A549 (cell line): ENCODE data around the gene WBP2. TPM values are rescaled to one million over a fixed set of nuclear protein-coding genes. Genes with fewer than 3 reads are reported as not detected.

ENCODE experiments used
- ATAC-seq, 2 experiments: fragments of 200-7000 bp in 1 of 2; fragments of >200 bp in 1 of 2; cut with Nextera tagmentation in 1 of 2; cut with Tn5 transposase in 1 of 2; 3 replicates each; pipeline versions ENCODE4 v1.8.0 to v1.9.1; 2018 to 2020; ENCODE audit warnings: mild to moderate bottlenecking in 1 of 2, moderate library complexity in 1 of 2
- CTCF ChIA-PET: fragments of 300-600 bp; sonication (Branson Sonifier 250); formaldehyde crosslinking; extraction: SDS; loops from one replicate; lab custom pipeline; 2021; ENCODE audit warnings: antibody characterized with exemption, inconsistent platforms; lab: Yijun Ruan, JAX
- POLR2A ChIA-PET: fragments of 350-600 bp; formaldehyde crosslinking; extraction: SDS; loops from one replicate; lab custom pipeline; 2021; ENCODE audit warnings: antibody characterized with exemption, inconsistent platforms; lab: Yijun Ruan, JAX
- DNase-seq, 2 experiments: peaks; one replicate each; pipeline versions ENCODE4 v3.0.0 to v3.0.0-alpha.2; 2011 to 2016; ENCODE audit warnings: low read depth in 1 of 2, low spot score in 1 of 2
- FAIRE-seq: peaks from 2 replicates; lab custom pipeline; 2011; peaks lifted over from hg19 to GRCh38; lab: Jason Lieb, UNC
- H3K27ac ChIP-seq, 2 experiments: fragments of >200 bp; sonication (Bioruptor Twin); formaldehyde crosslinking; 3 replicates each; pipeline ENCODE4 v1.5.1; 2016 to 2017
- H3K4me1 ChIP-seq: fragments of >200 bp; sonication (Bioruptor Twin); formaldehyde crosslinking; 3 replicates; pipeline ENCODE4 v1.6.1; 2016
- H3K4me2 ChIP-seq: fragments of >200 bp; sonication (Bioruptor Twin); formaldehyde crosslinking; 3 replicates; pipeline ENCODE4 v1.6.1; 2016
- H3K4me3 ChIP-seq: fragments of >200 bp; sonication (Bioruptor Twin); formaldehyde crosslinking; 3 replicates; pipeline ENCODE4 v1.5.1; 2016
- H3K9me3 ChIP-seq: fragments of >200 bp; sonication (Bioruptor Twin); formaldehyde crosslinking; 3 replicates; pipeline ENCODE4 v1.6.1; 2016
- BHLHE40 ChIP-seq: IDR thresholded peaks from 2 replicates; pipeline ENCODE4 v1.6.1; 2012; ENCODE audit warnings: low read depth, low read length, inconsistent platforms
- CBX2 ChIP-seq: fragments of 200-600 bp; sonication (generic); IDR thresholded peaks from 2 replicates; pipeline ENCODE4 v1.6.1; 2016; ENCODE audit warnings: low read depth, mild to moderate bottlenecking, borderline replicate concordance
- CBX8 ChIP-seq: fragments of 200-600 bp; sonication (generic); IDR thresholded peaks from 2 replicates; pipeline ENCODE4 v1.6.1; 2016
- CHD2 ChIP-seq: fragments of 150-350 bp; IDR thresholded peaks from 2 replicates; pipeline ENCODE4 v1.6.1; 2014; ENCODE audit warnings: low read length; ENCODE audit not compliant: partially characterized antibody
- CHD4 ChIP-seq: fragments of 200-600 bp; sonication (generic); IDR thresholded peaks from 2 replicates; pipeline ENCODE4 v1.6.1; 2016; ENCODE audit warnings: antibody characterized with exemption, mild to moderate bottlenecking, borderline replicate concordance
- EHF ChIP-seq: fragments of 250-450 bp; sonication (Bioruptor Pico); IDR thresholded peaks from 2 replicates; pipeline ENCODE4 v1.5.0; 2020; ENCODE audit warnings: mild to moderate bottlenecking
- EHMT2 ChIP-seq: fragments of 200-600 bp; sonication (generic); IDR thresholded peaks from 2 replicates; pipeline ENCODE4 v1.6.1; 2016; ENCODE audit warnings: antibody characterized with exemption, low read depth, mild to moderate bottlenecking, moderate library complexity
- EP300 ChIP-seq, 2 experiments: fragments of >200 bp; sonication (Bioruptor Twin); formaldehyde crosslinking; IDR thresholded peaks; 2 replicates in 1 of 2; 3 replicates in 1 of 2; pipeline ENCODE4 v1.6.1; 2016 to 2017
- FOSB ChIP-seq: fragments of 250-450 bp; sonication (Bioruptor Pico); IDR thresholded peaks from 2 replicates; pipeline ENCODE4 v1.5.0; 2020; ENCODE audit warnings: mild to moderate bottlenecking, moderate library complexity
- FOXS1 ChIP-seq: fragments of 250-450 bp; sonication (Bioruptor Pico); IDR thresholded peaks from 2 replicates; pipeline ENCODE4 v1.5.0; 2020; ENCODE audit warnings: mild to moderate bottlenecking, moderate library complexity
- HOXA7 ChIP-seq: fragments of 250-450 bp; sonication (Bioruptor Pico); IDR thresholded peaks from 2 replicates; pipeline ENCODE4 v1.5.0; 2020; ENCODE audit warnings: mild to moderate bottlenecking, moderate library complexity
- HOXB13 ChIP-seq: fragments of 250-450 bp; sonication (Bioruptor Pico); IDR thresholded peaks from 2 replicates; pipeline ENCODE4 v1.5.0; 2020; ENCODE audit warnings: low read depth, mild to moderate bottlenecking, moderate library complexity
- HOXB5 ChIP-seq: fragments of 250-450 bp; sonication (Bioruptor Pico); IDR thresholded peaks from 2 replicates; pipeline ENCODE4 v1.5.0; 2020; ENCODE audit warnings: mild to moderate bottlenecking, moderate library complexity
- JUN ChIP-seq, 2 experiments: fragments of >200 bp; sonication (Bioruptor Twin); formaldehyde crosslinking; IDR thresholded peaks; 2 replicates in 1 of 2; 3 replicates in 1 of 2; pipeline ENCODE4 v1.6.1; 2016 to 2017
- KDM1A ChIP-seq: fragments of 200-600 bp; sonication (generic); IDR thresholded peaks from 2 replicates; pipeline ENCODE4 v1.6.1; 2016; ENCODE audit warnings: low read depth, mild to moderate bottlenecking
- MAFK ChIP-seq: fragments of 450-650 bp; IDR thresholded peaks from 2 replicates; pipeline ENCODE4 v1.6.1; 2014; ENCODE audit not compliant: partially characterized antibody
- MAX ChIP-seq: IDR thresholded peaks from 2 replicates; pipeline ENCODE4 v1.6.1; 2012
- MYC ChIP-seq: IDR thresholded peaks from 2 replicates; pipeline ENCODE4 v1.6.1; 2012; ENCODE audit warnings: mild to moderate bottlenecking, inconsistent platforms, low read length, improper control_type of control experiment, borderline replicate concordance
- NPAS2 ChIP-seq: fragments of 250-450 bp; sonication (Bioruptor Pico); IDR thresholded peaks from 2 replicates; pipeline ENCODE4 v1.8.0; 2022; ENCODE audit warnings: mild to moderate bottlenecking, moderate library complexity, borderline replicate concordance
- PHF8 ChIP-seq: fragments of 200-600 bp; sonication (generic); IDR thresholded peaks from 2 replicates; pipeline ENCODE4 v1.6.1; 2016; ENCODE audit warnings: low read depth, mild to moderate bottlenecking, antibody characterized with exemption, moderate library complexity, borderline replicate concordance
- POLR2A ChIP-seq: IDR thresholded peaks from 2 replicates; pipeline ENCODE4 v1.6.1; 2012; ENCODE audit warnings: mild to moderate bottlenecking, low read length
- RFX5 ChIP-seq: fragments of 450-650 bp; IDR thresholded peaks from 2 replicates; pipeline ENCODE4 v1.7.1; 2014; ENCODE audit warnings: antibody characterized with exemption, mild to moderate bottlenecking, moderate library complexity
- SMC3 ChIP-seq: fragments of >200 bp; sonication (Bioruptor Twin); formaldehyde crosslinking; IDR thresholded peaks from 3 replicates; pipeline ENCODE4 v1.6.1; 2018; ENCODE audit warnings: inconsistent platforms
- SREBF2 ChIP-seq: fragments of 450-650 bp; IDR thresholded peaks from 2 replicates; pipeline ENCODE4 v1.6.1; 2014; ENCODE audit warnings: mild to moderate bottlenecking, moderate library complexity
- TFCP2L1 ChIP-seq: fragments of 250-450 bp; sonication (Bioruptor Pico); IDR thresholded peaks from 2 replicates; pipeline ENCODE4 v1.5.0; 2021; ENCODE audit warnings: mild to moderate bottlenecking
- ZFP36 ChIP-seq: fragments of 450-650 bp; IDR thresholded peaks from 2 replicates; pipeline ENCODE4 v1.6.1; 2014; ENCODE audit warnings: borderline replicate concordance; ENCODE audit not compliant: partially characterized antibody
- ZSCAN20 ChIP-seq: fragments of 250-450 bp; sonication (Bioruptor Pico); IDR thresholded peaks from 2 replicates; pipeline ENCODE4 v1.8.0; 2022; ENCODE audit warnings: mild to moderate bottlenecking, moderate library complexity
- WGBS: methylation state at CpG from one replicate; pipeline ENCODE4 v1.1.6; 2017; ENCODE audit errors: missing lambda C conversion rate; 5-methylcytosine and 5-hydroxymethylcytosine counted together
- polyA plus RNA-seq, 4 experiments: library from polyadenylated mRNA; depleted of rRNA in 3 of 4; stranded (reverse); fragments of >200 nt; fragmentation: RNase III in 1 of 4; extraction: RNeasy Plus Mini Kit Qiagen cat#74134 plus additional on column Dnase treatment in 1 of 4; gene quantifications; 2 replicates in 3 of 4; 3 replicates in 1 of 4; pipeline ENCODE4 v1.2.3, GENCODE V29; 2011 to 2017
- TF ChIP-seq, protein P1 (sequence below): fragments of 200-600 bp; sonication (generic); IDR thresholded peaks from 2 replicates; pipeline ENCODE4 v1.6.1; 2016; ENCODE audit warnings: antibody characterized with exemption, mild to moderate bottlenecking, moderate library complexity

The WBP2 gene
- polyA plus RNA-seq, 2 of the 4 experiments (the other 2 are of a cell fraction), result 39.7 to 131 TPM

- DNase-seq (no peak), FAIRE-seq (no peak), ATAC-seq (no peak)
- TF ChIP-seq EHF (no peak), CBX2 (no peak), CHD4 (no peak), HOXB5 (CRISPR knock-in tag) (no peak), MYC (no peak), HOXA7 (CRISPR knock-in tag) (no peak), EHMT2 (no peak), MAFK (no peak), SMC3 (no peak), NPAS2 (no peak), FOSB (CRISPR knock-in tag) (no peak), PHF8 (no peak), ZSCAN20 (CRISPR knock-in tag) (no peak), TFCP2L1 (CRISPR knock-in tag) (no peak), POLR2A (no peak)
- TF ChIP-seq, protein P1, sequence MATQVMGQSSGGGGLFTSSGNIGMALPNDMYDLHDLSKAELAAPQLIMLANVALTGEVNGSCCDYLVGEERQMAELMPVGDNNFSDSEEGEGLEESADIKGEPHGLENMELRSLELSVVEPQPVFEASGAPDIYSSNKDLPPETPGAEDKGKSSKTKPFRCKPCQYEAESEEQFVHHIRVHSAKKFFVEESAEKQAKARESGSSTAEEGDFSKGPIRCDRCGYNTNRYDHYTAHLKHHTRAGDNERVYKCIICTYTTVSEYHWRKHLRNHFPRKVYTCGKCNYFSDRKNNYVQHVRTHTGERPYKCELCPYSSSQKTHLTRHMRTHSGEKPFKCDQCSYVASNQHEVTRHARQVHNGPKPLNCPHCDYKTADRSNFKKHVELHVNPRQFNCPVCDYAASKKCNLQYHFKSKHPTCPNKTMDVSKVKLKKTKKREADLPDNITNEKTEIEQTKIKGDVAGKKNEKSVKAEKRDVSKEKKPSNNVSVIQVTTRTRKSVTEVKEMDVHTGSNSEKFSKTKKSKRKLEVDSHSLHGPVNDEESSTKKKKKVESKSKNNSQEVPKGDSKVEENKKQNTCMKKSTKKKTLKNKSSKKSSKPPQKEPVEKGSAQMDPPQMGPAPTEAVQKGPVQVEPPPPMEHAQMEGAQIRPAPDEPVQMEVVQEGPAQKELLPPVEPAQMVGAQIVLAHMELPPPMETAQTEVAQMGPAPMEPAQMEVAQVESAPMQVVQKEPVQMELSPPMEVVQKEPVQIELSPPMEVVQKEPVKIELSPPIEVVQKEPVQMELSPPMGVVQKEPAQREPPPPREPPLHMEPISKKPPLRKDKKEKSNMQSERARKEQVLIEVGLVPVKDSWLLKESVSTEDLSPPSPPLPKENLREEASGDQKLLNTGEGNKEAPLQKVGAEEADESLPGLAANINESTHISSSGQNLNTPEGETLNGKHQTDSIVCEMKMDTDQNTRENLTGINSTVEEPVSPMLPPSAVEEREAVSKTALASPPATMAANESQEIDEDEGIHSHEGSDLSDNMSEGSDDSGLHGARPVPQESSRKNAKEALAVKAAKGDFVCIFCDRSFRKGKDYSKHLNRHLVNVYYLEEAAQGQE, result no peak
- WGBS, result 77% methylated on average over 2 of the region's 2 CpGs
- no peak overlapping the region for H3K27ac ChIP-seq
- no peaks in the 10 kb centered on the region for H3K4me1 ChIP-seq
- H3K4me3 ChIP-seq, result no peak overlapping the region
- no peaks in the 10 kb centered on the region for H3K9me3 ChIP-seq
- no peak overlapping the region for H3K4me2 ChIP-seq
- CTCF ChIA-PET, result interaction anchor here (0.6 to 37.0 kb wide), 9 partner anchors 2 to 191 kb away, joined by 3 to 691 read pairs (median 10); partner anchors contain the start of genes UNC13D, UNK and WBP2
- POLR2A ChIA-PET, result interaction anchor here (4.4 kb wide), 1 partner anchor 44 kb away, joined by 20 read pairs; a partner anchor contains a TSS
Observed at GRCh38 chr17:75824666-75825065, 30.5 kb downstream of the WBP2 start.

GRCh38 chr17:75824050-75824552 is 31.0 kb downstream of the WBP2 start:
- ChIA-PET POLR2A (interaction anchor here (4.4 kb wide), 1 partner anchor 44 kb away, joined by 20 read pairs; a partner anchor contains a TSS), CTCF (interaction anchor here (0.7 to 37.0 kb wide), 10 partner anchors 3 to 190 kb away, joined by 3 to 691 read pairs (median 6); partner anchors contain the start of genes TRIM47, UNC13D and WBP2)
- Histone ChIP-seq H3K27ac (no peak overlapping the region), H3K4me3 (no peak overlapping the region), H3K9me3 (no peaks in the 10 kb centered on the region), H3K4me2 (no peak overlapping the region), H3K4me1 (no peaks in the 10 kb centered on the region)
- DNase-seq (no peak), ATAC-seq (no peak), FAIRE-seq (no peak)
- 91% methylated on average over 13 of the region's 13 CpGs for whole genome bisulfite sequencing
- TF ChIP-seq CHD2, result no peak
- no peak for TF ChIP-seq EP300 (IDR thresholded peaks at IDR 0.05)
- TF ChIP-seq SREBF2, result no peak
- no peak for TF ChIP-seq KDM1A
- TF ChIP-seq MAX, result no peak
- TF ChIP-seq BHLHE40, result no peak
- TF ChIP-seq CBX8, result no peak
- TF ChIP-seq MYC, result no peak
- TF ChIP-seq CHD4, result no peak
- no peak for TF ChIP-seq ZSCAN20 (CRISPR knock-in tag)
- no peak for TF ChIP-seq HOXB13 (CRISPR knock-in tag)
- TF ChIP-seq RFX5, result no peak
- TF ChIP-seq HOXB5 (CRISPR knock-in tag), result no peak
- no peak for TF ChIP-seq JUN (IDR thresholded peaks at IDR 0.05)
- TF ChIP-seq EHF, result no peak
- no peak for TF ChIP-seq ZFP36
- no peak for TF ChIP-seq FOXS1
